K562 (cell line): ENCODE results near the gene SCAF11. TPM values are rescaled to one million over a fixed set of nuclear protein-coding genes. Genes with fewer than 3 reads are reported as not detected.

ENCODE experiments used
- ARNT ChIP-seq, 2 experiments: fragments of 450-650 bp; IDR thresholded peaks; 2 replicates each; pipeline ENCODE4 v1.6.1; 2016; ENCODE audit warnings: mild to moderate bottlenecking in 1 of 2
- BCLAF1 ChIP-seq, 2 experiments: fragments of 450-650 bp in 1 of 2; IDR thresholded peaks; 2 replicates each; pipeline ENCODE4 v1.6.1; 2011 to 2017; ENCODE audit warnings: low read depth in 2 of 2, antibody characterized with exemption in 1 of 2, borderline replicate concordance in 1 of 2, low read length in 1 of 2, mild to moderate bottlenecking in 1 of 2, mixed read lengths in 1 of 2; ENCODE audit not compliant: control insufficient read depth in 1 of 2
- FOXA3 ChIP-seq, 2 experiments: fragments of 450-650 bp in 1 of 2; sonication (generic) in 1 of 2; formaldehyde crosslinking; IDR thresholded peaks in 1 of 2; conservative IDR thresholded peaks in 1 of 2; 2 replicates each; pipeline versions ENCODE4 v1.4.0 to v1.8.0; 2020 to 2022; ENCODE audit warnings: mild to moderate bottlenecking in 2 of 2, missing genetic modification reagents in 1 of 2
- GTF2E2 ChIP-seq: fragments of 200-800 bp; sonication (Bioruptor generic); IDR thresholded peaks from 2 replicates; pipeline ENCODE4 v1.6.1; 2016; ENCODE audit warnings: missing genetic modification characterization, missing compliant biosample characterization
- IRF1 ChIP-seq: sonication (generic); formaldehyde crosslinking; IDR thresholded peaks from 2 replicates; pipeline ENCODE4 v1.8.0; 2022; ENCODE audit warnings: missing genetic modification reagents, mild to moderate bottlenecking, borderline replicate concordance
- IRF9 ChIP-seq: fragments of 450-650 bp; IDR thresholded peaks from 2 replicates; pipeline ENCODE4 v1.6.1; 2016; ENCODE audit warnings: missing biosample characterization, missing genetic modification characterization
- KHSRP ChIP-seq: fragments of 450-650 bp; IDR thresholded peaks from 2 replicates; pipeline ENCODE4 v1.6.1; 2017
- NFE2L1 ChIP-seq: fragments of 450-650 bp; IDR thresholded peaks from 2 replicates; pipeline ENCODE4 v1.6.1; 2016; ENCODE audit warnings: missing genetic modification characterization, low read depth, mild to moderate bottlenecking, missing compliant biosample characterization, moderate library complexity, borderline replicate concordance
- PKNOX1 ChIP-seq: fragments of 450-650 bp; IDR thresholded peaks from 2 replicates; pipeline ENCODE4 v1.6.1; 2016
- POLR3A ChIP-seq: IDR thresholded peaks from 2 replicates; pipeline ENCODE4 v1.6.1; 2011; ENCODE audit warnings: borderline replicate concordance, mild to moderate bottlenecking, moderate library complexity; ENCODE audit not compliant: insufficient read length, insufficient read depth; ENCODE audit errors: extremely low read depth
- SAP30 ChIP-seq: fragments of 200-600 bp; sonication (generic); IDR thresholded peaks from 2 replicates; pipeline ENCODE4 v1.6.1; 2012; ENCODE audit warnings: borderline replicate concordance, low read depth, mild to moderate bottlenecking, moderate library complexity, low read length, control low read depth, inconsistent platforms; ENCODE audit not compliant: insufficient read depth, poor library complexity, severe bottlenecking
- SREBF1 ChIP-seq: fragments of 150-350 bp; IDR thresholded peaks from 2 replicates; pipeline ENCODE4 v1.6.1; 2014; ENCODE audit warnings: antibody characterized with exemption, low read depth, low read length, borderline replicate concordance
- ZBTB12 ChIP-seq: fragments of 250-450 bp; sonication (Bioruptor Pico); IDR thresholded peaks from 2 replicates; pipeline ENCODE4 v1.4.0; 2020
- ZNF316 ChIP-seq: fragments of 450-650 bp; IDR thresholded peaks from 2 replicates; pipeline ENCODE4 v1.6.1; 2016
- polyA plus RNA-seq, 8 experiments: library from polyadenylated mRNA; depleted of rRNA in 4 of 8; stranded (reverse) in 5 of 8; unstranded in 3 of 8; fragments of >200 nt; fragmentation: Nextera tagmentation in 2 of 8; fragmentation: Illumina TruSeq in 1 of 8; extraction: Ambion mirVana in 2 of 8; extraction: Trizol in 1 of 8; gene quantifications; 2 replicates each; pipeline versions ENCODE4 v1.2.1 to v1.2.3, GENCODE V29; 2011 to 2014; ENCODE audit warnings: inconsistent platforms in 1 of 8, missing spikeins in 1 of 8
- total RNA-seq, 7 experiments: library from RNA; depleted of rRNA in 6 of 7; stranded (reverse); fragments of >200 nt in 6 of 7; fragmentation: Illumina TruSeq in 2 of 7; extraction: Trizol in 2 of 7; gene quantifications; 2 replicates each; pipeline versions ENCODE4 v1.2.1 to v1.2.3, GENCODE V29; 2011 to 2021; ENCODE audit warnings: low replicate concordance in 1 of 7

The SCAF11 gene
- total and polyA plus RNA-seq, 9 of the 15 experiments (the other 6 are each of a cell fraction or from before 2014, with no cell fraction given): 30.4 to 119 (median 80.0) TPM

- TF ChIP-seq KHSRP (peak; percentile 24; the same call in 1 of the 2 replicates), POLR3A (no peak), ZBTB12 (CRISPR knock-in tag) (peak; percentile 9; the same call in 1 of the 2 replicates), FOXA3 (CRISPR knock-in tag; conservative IDR thresholded peaks at IDR 0.05 in 1 of 2, IDR thresholded peaks at IDR 0.05 in 1 of 2) (no peak), ZNF316 (peak; percentile 47; the same call in 1 of the 2 replicates), BCLAF1 (IDR thresholded peaks at IDR 0.05; ENCODE audit: borderline replicate concordance in 1 of 2, control insufficient read depth in 1 of 2, low read depth in 2 of 2, low read length in 1 of 2) (no peak), GTF2E2 (tag) (no peak), IRF1 (CRISPR knock-in tag) (0 out of 2 replicates have a peak, but pooled peaks have one; percentile 28), ARNT (IDR thresholded peaks at IDR 0.05) (no peak), PKNOX1 (peak; percentile 47; the same call in 1 of the 2 replicates), NFE2L1 (tag) (no peak), IRF9 (tag) (no peak), SREBF1 (no peak), SAP30 (peak; percentile 31)
Observed at GRCh38 chr12:45991284-45992249, 1.2 kb upstream of the SCAF11 start (continued).
